HepG2 (cell line): ENCODE results near the gene SH3PXD2A. TPM values are rescaled to one million over a fixed set of nuclear protein-coding genes. Genes with fewer than 3 reads are reported as not detected.

Experiments
- CEBPB ChIP-seq: IDR thresholded peaks from 2 replicates; pipeline ENCODE4 v1.6.1; 2011; ENCODE audit warnings: low read depth, low read length, improper control_type of control experiment, borderline replicate concordance
- FOXK2 ChIP-seq: fragments of 450-650 bp; IDR thresholded peaks from 2 replicates; pipeline ENCODE4 v1.6.1; 2016
- FOXP1 ChIP-seq, 2 experiments: fragments of 450-650 bp in 1 of 2; IDR thresholded peaks; 2 replicates each; pipeline ENCODE4 v1.6.1; 2017 to 2018; ENCODE audit warnings: antibody characterized with exemption in 1 of 2
- IRF2 ChIP-seq: IDR thresholded peaks from 2 replicates; pipeline ENCODE4 v1.6.1; 2018; ENCODE audit warnings: missing genetic modification reagents, missing compliant biosample characterization
- KAT8 ChIP-seq: IDR thresholded peaks from 2 replicates; pipeline ENCODE4 v1.6.1; 2016; ENCODE audit warnings: missing genetic modification reagents, missing compliant biosample characterization
- polyA plus RNA-seq, 8 experiments: library from polyadenylated mRNA; depleted of rRNA in 3 of 8; stranded (reverse) in 7 of 8; unstranded in 1 of 8; fragments of >200 nt; fragmentation: Illumina TruSeq in 4 of 8; extraction: Trizol in 4 of 8; gene quantifications; 2 replicates each; pipeline versions ENCODE4 v1.2.1 to v1.2.3, GENCODE V29; 2011 to 2016; ENCODE audit warnings: low read depth in 4 of 8, missing spikeins in 1 of 8, mixed read lengths in 1 of 8; ENCODE audit not compliant: insufficient read depth in 1 of 8
- total RNA-seq, 5 experiments: library from RNA; depleted of rRNA; stranded (reverse); fragments of >200 nt; fragmentation: Illumina TruSeq; extraction: Trizol; gene quantifications; 2 replicates each; pipeline ENCODE4 v1.2.3, GENCODE V29; 2016; ENCODE audit warnings: low read depth in 1 of 5
- TF ChIP-seq, protein P1 (sequence below): sonication (generic); IDR thresholded peaks from 2 replicates; pipeline ENCODE4 v1.6.1; 2016; ENCODE audit warnings: low read depth, borderline replicate concordance
- TF ChIP-seq, protein P2 (sequence below): sonication (generic); formaldehyde crosslinking; IDR thresholded peaks from 2 replicates; pipeline ENCODE4 v1.5.0; 2020; ENCODE audit warnings: mild to moderate bottlenecking, missing genetic modification reagents, moderate library complexity
- TF ChIP-seq, protein P3 (sequence below): sonication (generic); formaldehyde crosslinking; IDR thresholded peaks from 2 replicates; pipeline ENCODE4 v1.4.0; 2020; ENCODE audit warnings: low read depth, missing genetic modification reagents
- TF ChIP-seq, protein P4 (sequence below): sonication (generic); formaldehyde crosslinking; IDR thresholded peaks from 2 replicates; pipeline ENCODE4 v1.5.1; 2020; ENCODE audit warnings: mild to moderate bottlenecking, missing genetic modification reagents, moderate library complexity
- TF ChIP-seq, protein P5 (sequence below), 2 experiments: sonication (generic) in 1 of 2; formaldehyde crosslinking in 1 of 2; IDR thresholded peaks; 2 replicates each; pipeline versions ENCODE4 v1.4.0 to v1.6.1; 2018 to 2020; ENCODE audit warnings: missing genetic modification reagents in 2 of 2, borderline replicate concordance in 1 of 2, low read depth in 1 of 2, mild to moderate bottlenecking in 1 of 2, missing biosample characterization in 1 of 2
- TF ChIP-seq, protein P6 (sequence below): sonication (generic); formaldehyde crosslinking; IDR thresholded peaks from 2 replicates; pipeline ENCODE4 v1.9.0; 2022; ENCODE audit warnings: missing genetic modification reagents, mild to moderate bottlenecking, borderline replicate concordance

Gene SH3PXD2A
- total and polyA plus RNA-seq, 2 of the 13 experiments (the other 11 are each of a cell fraction or from before 2014, with no cell fraction given) = 11.1 to 11.3 TPM

DNA sequence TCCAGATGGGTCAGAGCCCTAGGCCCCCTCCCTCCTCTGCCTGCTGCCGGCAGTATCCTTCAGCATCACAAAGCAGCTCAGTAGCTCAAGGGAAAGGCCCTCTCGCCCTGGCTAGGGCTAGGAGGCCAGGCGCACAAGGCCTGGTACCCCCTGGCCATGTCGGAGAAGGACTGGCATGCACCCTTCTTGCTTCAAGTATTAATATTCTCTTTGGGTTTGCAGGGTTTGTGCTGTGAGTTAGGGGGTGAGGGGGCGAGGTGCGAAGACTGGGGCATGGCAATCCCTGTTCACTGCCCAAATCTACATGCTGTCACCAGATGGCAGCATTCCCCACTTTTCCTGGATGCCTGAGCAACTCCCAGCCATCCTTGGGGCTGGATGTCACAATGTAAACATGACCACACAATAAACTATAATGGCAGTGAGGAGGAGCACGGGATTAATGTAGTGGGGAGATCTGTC, 256.7 kb downstream of the SH3PXD2A start (continued):
- TF ChIP-seq, protein P1, sequence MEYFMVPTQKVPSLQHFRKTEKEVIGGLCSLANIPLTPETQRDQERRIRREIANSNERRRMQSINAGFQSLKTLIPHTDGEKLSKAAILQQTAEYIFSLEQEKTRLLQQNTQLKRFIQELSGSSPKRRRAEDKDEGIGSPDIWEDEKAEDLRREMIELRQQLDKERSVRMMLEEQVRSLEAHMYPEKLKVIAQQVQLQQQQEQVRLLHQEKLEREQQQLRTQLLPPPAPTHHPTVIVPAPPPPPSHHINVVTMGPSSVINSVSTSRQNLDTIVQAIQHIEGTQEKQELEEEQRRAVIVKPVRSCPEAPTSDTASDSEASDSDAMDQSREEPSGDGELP = 0 out of 2 replicates have a peak, but pooled peaks have one; percentile 31
- TF ChIP-seq, protein P2, sequence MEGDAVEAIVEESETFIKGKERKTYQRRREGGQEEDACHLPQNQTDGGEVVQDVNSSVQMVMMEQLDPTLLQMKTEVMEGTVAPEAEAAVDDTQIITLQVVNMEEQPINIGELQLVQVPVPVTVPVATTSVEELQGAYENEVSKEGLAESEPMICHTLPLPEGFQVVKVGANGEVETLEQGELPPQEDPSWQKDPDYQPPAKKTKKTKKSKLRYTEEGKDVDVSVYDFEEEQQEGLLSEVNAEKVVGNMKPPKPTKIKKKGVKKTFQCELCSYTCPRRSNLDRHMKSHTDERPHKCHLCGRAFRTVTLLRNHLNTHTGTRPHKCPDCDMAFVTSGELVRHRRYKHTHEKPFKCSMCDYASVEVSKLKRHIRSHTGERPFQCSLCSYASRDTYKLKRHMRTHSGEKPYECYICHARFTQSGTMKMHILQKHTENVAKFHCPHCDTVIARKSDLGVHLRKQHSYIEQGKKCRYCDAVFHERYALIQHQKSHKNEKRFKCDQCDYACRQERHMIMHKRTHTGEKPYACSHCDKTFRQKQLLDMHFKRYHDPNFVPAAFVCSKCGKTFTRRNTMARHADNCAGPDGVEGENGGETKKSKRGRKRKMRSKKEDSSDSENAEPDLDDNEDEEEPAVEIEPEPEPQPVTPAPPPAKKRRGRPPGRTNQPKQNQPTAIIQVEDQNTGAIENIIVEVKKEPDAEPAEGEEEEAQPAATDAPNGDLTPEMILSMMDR (CRISPR knock-in tag) = peak; percentile 86
- TF ChIP-seq IRF2 (CRISPR knock-in tag) (0 out of 2 replicates have a peak, but pooled peaks have one; percentile 18), KAT8 (CRISPR knock-in tag) (no peak), FOXP1 (IDR thresholded peaks at IDR 0.05) (no peak), FOXP1 (CRISPR knock-in tag; IDR thresholded peaks at IDR 0.05) (peak; percentile 21; the same call in 1 of the 2 replicates), CEBPB (peak; percentile 66), FOXK2 (peak; percentile 46; the same call in 1 of the 2 replicates)
- TF ChIP-seq, protein P3, sequence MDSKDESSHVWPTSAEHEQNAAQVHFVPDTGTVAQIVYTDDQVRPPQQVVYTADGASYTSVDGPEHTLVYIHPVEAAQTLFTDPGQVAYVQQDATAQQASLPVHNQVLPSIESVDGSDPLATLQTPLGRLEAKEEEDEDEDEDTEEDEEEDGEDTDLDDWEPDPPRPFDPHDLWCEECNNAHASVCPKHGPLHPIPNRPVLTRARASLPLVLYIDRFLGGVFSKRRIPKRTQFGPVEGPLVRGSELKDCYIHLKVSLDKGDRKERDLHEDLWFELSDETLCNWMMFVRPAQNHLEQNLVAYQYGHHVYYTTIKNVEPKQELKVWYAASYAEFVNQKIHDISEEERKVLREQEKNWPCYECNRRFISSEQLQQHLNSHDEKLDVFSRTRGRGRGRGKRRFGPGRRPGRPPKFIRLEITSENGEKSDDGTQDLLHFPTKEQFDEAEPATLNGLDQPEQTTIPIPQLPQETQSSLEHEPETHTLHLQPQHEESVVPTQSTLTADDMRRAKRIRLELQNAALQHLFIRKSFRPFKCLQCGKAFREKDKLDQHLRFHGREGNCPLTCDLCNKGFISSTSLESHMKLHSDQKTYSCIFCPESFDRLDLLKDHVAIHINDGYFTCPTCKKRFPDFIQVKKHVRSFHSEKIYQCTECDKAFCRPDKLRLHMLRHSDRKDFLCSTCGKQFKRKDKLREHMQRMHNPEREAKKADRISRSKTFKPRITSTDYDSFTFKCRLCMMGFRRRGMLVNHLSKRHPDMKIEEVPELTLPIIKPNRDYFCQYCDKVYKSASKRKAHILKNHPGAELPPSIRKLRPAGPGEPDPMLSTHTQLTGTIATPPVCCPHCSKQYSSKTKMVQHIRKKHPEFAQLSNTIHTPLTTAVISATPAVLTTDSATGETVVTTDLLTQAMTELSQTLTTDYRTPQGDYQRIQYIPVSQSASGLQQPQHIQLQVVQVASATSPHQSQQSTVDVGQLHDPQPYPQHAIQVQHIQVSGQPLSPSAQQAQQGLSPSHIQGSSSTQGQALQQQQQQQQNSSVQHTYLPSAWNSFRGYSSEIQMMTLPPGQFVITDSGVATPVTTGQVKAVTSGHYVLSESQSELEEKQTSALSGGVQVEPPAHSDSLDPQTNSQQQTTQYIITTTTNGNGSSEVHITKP (CRISPR knock-in tag) = no peak
- TF ChIP-seq, protein P4, sequence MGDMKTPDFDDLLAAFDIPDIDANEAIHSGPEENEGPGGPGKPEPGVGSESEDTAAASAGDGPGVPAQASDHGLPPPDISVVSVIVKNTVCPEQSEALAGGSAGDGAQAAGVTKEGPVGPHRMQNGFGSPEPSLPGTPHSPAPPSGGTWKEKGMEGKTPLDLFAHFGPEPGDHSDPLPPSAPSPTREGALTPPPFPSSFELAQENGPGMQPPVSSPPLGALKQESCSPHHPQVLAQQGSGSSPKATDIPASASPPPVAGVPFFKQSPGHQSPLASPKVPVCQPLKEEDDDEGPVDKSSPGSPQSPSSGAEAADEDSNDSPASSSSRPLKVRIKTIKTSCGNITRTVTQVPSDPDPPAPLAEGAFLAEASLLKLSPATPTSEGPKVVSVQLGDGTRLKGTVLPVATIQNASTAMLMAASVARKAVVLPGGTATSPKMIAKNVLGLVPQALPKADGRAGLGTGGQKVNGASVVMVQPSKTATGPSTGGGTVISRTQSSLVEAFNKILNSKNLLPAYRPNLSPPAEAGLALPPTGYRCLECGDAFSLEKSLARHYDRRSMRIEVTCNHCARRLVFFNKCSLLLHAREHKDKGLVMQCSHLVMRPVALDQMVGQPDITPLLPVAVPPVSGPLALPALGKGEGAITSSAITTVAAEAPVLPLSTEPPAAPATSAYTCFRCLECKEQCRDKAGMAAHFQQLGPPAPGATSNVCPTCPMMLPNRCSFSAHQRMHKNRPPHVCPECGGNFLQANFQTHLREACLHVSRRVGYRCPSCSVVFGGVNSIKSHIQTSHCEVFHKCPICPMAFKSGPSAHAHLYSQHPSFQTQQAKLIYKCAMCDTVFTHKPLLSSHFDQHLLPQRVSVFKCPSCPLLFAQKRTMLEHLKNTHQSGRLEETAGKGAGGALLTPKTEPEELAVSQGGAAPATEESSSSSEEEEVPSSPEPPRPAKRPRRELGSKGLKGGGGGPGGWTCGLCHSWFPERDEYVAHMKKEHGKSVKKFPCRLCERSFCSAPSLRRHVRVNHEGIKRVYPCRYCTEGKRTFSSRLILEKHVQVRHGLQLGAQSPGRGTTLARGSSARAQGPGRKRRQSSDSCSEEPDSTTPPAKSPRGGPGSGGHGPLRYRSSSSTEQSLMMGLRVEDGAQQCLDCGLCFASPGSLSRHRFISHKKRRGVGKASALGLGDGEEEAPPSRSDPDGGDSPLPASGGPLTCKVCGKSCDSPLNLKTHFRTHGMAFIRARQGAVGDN = peak; percentile 47
- TF ChIP-seq, protein P5, sequence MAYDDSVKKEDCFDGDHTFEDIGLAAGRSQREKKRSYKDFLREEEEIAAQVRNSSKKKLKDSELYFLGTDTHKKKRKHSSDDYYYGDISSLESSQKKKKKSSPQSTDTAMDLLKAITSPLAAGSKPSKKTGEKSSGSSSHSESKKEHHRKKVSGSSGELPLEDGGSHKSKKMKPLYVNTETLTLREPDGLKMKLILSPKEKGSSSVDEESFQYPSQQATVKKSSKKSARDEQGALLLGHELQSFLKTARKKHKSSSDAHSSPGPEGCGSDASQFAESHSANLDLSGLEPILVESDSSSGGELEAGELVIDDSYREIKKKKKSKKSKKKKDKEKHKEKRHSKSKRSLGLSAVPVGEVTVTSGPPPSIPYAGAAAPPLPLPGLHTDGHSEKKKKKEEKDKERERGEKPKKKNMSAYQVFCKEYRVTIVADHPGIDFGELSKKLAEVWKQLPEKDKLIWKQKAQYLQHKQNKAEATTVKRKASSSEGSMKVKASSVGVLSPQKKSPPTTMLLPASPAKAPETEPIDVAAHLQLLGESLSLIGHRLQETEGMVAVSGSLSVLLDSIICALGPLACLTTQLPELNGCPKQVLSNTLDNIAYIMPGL (CRISPR knock-in tag; IDR thresholded peaks at IDR 0.05; ENCODE audit: borderline replicate concordance in 1 of 2, low read depth in 1 of 2) = 0 out of 4 replicates have a peak, but pooled peaks of 1 of the 2 experiments have one; percentile 22
- TF ChIP-seq, protein P6, sequence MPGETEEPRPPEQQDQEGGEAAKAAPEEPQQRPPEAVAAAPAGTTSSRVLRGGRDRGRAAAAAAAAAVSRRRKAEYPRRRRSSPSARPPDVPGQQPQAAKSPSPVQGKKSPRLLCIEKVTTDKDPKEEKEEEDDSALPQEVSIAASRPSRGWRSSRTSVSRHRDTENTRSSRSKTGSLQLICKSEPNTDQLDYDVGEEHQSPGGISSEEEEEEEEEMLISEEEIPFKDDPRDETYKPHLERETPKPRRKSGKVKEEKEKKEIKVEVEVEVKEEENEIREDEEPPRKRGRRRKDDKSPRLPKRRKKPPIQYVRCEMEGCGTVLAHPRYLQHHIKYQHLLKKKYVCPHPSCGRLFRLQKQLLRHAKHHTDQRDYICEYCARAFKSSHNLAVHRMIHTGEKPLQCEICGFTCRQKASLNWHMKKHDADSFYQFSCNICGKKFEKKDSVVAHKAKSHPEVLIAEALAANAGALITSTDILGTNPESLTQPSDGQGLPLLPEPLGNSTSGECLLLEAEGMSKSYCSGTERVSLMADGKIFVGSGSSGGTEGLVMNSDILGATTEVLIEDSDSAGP (CRISPR knock-in tag) = 0 out of 2 replicates have a peak, but pooled peaks have one; percentile 27
